GM19025 (cell line): ENCODE results near the gene DNAJC3.
"Not testable (repeated sequence)": the region's sequence is repeated elsewhere in the genome, so short reads cannot be mapped to it uniquely, and the experiment has no call there.

Experiments
- ATAC-seq: cut with Tn5 transposase; IDR thresholded peaks from one replicate; pipeline ENCODE4 v1.9.1; 2021; ENCODE audit warnings: mild to moderate bottlenecking, low read depth, moderate library complexity; ENCODE audit not compliant: unreplicated experiment

Gene DNAJC3

DNA sequence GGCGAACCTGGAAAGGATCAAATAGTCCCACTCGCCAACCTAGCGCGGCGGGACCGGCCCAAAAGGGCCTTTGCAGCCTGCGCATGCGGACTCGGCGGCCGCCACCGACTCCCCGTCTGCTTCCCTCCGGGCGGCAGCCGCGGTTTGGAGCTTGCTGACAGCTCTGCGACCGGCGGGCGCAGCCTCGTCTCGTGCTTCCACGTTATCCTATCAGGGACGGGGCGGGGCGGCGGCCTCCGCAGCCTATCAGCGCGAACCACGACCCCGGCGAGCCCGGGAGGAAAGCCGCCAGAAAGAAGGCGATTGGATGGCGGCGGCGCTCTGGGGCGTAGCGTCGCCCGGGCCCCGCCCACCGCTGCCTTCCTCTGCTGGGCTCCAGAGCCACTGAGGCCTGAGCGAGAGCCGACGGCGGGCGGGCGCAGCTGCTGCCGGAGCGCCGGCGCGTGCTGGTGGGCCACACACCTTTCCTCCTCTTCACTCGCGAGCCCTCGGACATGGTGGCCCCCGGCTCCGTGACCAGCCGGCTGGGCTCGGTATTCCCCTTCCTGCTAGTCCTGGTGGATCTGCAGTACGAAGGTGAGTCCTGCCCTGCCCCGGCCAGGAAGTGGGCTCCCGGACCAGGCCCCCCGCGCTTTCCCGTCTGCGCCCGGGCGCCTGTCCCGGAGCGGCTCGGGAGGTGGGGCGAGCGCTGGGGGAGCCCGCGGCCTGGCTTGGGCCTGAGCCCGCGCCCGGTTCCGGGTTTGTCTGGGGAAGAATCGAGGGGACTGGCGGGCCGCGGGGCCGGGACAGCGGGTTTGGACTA is at the start of gene DNAJC3:
Gene DNAJC3 (plus strand): TSS at position 378 of the 802 bp plus-strand sequence. CDS start 117 bp downstream, at position 495.
- ATAC-seq = peak; percentile 95

GRCh38 chr13:95627590-95627989 is 49.3 kb upstream of the DNAJC3 start:
- ATAC-seq = no peak

GRCh38 chr13:95628488-95628887 is 48.5 kb upstream of the DNAJC3 start:
- ATAC-seq = no peak

DNA sequence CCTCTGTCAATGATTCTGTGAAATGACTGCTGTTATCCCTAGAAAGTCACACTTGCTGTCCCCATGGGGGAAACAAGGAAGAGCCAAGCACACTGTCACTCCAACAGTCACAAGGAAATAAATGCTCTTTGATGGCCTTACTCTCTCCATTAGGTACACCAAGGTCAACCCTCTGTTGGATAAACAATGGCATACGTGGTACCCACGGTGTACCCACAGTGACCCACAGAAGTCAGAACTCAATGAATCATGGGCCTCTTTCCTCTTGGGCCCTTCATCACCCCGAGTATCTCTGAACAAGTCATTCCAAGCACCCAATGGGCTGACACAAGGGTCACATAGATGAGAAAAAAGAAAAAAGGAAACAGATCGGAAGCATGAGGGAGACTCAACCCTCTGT is 47.9 kb upstream of the DNAJC3 start:
- ATAC-seq = no peak

DNA sequence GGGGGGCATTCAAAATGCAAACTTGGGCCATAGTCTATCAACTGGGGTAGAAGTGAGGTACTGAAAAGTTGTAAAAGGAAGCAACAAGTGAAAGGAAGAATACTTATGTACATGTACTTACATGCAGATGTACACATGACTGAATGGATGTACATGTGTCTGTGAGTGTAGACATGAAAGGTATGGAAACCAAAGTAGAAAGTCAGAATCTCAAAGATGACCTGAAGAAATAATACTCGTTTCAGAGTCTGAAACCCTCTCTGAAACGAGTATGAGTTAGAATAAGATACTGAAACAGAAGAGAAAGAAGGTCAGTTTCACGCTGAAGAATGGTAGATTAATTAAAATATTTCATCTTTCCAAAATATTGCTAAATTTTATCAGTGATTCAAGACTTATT is 46.3 kb upstream of the DNAJC3 start:
- ATAC-seq = no peak

GRCh38 chr13:95636853-95637252 is 40.1 kb upstream of the DNAJC3 start:
- no peak for ATAC-seq

DNA sequence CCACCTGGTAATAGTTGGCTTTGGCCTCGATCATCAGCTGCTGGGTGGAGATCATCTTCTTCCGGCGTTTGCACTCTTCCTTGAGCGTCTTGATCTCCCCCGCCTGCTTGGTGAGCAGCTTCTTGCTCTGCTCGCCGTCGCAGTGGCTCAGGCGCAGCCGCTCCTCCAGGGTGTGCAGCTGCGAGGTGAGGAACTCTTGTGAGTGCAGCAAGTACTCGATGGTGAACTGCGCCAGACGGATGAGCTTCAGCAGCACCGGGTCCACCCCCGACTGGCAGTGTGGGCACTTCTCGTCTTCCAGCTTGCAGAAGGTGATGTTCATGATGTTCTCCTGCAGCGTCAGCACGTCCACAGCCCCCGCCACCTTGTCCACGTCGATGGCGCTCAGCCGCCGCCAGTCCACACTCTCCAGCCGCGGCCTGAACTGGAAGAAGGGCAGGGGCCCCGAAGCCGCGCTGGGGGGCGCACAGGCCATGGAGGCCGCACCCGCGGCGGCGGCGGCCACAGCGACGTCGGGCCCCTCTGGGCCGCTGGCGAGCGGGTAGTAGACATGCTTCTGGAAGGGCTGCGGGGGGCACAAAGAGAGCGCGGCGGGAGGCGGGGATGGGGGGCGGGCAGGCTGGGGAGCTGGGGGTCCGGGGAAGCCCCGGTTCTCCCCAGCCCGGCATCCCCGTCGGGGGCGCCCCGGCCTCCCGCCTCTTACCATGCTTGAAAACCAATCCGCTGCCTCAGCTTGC is 35.5 kb upstream of the DNAJC3 start:
- no peak for ATAC-seq

- no peak for ATAC-seq
These were observed 34.8 kb upstream of the DNAJC3 start for GRCh38 chr13:95642028-95642621.

GRCh38 chr13:95642999-95643398 is 33.9 kb upstream of the DNAJC3 start:
- no peak for ATAC-seq

DNA sequence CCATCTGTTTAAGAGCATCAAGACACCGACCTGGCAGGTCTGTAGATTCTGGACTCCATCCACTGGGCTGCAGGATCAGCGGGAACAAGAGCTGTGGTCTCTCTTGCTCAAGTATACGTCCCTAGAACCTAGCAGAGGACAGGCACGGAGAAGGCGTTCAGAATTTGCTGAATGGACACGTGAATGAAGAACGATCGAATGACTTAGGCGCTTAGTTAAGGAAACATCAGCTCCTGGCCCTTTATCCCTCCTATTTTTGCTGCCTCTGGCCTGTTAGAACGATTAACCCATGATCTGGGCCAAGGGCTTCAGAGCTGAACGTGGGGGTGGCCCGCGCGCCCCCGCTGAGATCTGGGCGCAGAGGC is 33.4 kb upstream of the DNAJC3 start:
- no peak for ATAC-seq

DNA sequence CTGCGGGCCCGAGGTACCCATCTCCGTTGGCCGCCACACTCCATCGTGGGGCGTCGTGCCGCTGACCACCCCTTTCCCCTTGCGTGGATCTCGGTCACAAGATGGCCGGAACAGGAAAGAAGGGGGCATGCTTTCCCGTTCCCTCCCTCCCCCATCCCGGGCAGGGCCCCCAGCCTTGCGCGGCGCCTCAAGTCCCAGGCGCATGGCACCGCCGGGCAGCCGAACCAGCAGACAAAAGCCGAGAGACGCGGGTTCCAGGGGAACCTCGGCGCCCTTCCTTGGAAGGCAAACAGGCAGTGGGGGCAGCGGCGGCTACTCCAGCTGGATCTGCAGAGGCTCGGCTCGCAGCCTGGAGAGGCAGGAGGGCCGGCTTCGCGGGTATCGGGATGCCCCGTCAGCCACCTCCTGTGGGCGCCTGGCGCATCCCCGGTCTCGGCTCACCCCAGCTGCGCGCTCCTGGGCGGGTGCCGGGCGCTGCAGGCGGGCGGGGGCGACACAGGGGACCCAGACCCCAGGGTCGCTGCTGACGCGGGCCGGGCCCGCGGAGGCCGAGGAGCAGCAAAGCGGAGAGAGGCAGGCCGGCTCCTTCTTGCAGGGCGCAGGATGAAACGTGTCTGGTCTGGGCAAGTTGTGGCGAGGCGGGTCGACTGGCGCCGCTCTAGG is 32.9 kb upstream of the DNAJC3 start:
- peak; percentile 27 for ATAC-seq

GRCh38 chr13:95644601-95645052 is 32.3 kb upstream of the DNAJC3 start, which contains the start of gene DZIP1:
Gene DZIP1, minus strand, starts transcription at chr13:95644706. Its CDS starts 2,677 bp downstream, at chr13:95642029.
- peak; percentile 67 for ATAC-seq

DNA sequence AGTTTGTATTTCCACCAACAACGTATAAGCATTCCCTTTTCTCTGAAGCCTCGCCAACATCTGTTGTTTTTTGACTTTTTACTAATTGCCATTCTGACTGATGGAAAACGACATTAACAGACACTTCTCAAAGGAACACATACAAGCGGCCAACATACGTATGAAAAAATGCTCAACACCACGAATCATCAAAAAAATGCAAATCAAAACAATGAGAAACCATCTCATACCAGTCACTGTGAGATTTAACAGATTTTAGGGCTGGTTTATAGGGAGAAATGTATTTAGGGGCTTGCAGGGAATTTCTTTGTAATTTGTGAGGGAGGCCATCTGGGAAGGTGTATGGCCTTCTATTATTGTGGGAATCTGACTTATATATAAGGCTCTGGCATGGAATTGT is 29.6 kb upstream of the DNAJC3 start:
- ATAC-seq = no peak

DNA sequence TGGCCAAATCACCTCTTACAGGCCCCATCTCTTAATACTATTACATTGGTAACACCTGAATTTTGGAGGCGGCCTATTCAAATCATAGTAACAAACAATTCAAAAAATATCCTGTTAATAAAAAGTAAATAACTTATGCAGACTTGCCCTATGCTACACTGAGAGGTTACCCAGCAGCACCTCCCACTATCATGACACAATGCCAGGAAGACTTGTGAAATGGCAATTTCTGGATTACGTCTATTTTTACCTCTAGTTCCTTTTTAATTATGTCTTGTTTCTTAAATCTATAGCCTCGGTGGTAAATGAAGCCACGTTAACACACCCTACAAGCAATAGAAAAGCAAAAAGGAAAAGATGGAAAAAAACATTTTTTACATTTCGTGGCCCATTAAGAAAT is 26.2 kb upstream of the DNAJC3 start:
- ATAC-seq = no peak

DNA sequence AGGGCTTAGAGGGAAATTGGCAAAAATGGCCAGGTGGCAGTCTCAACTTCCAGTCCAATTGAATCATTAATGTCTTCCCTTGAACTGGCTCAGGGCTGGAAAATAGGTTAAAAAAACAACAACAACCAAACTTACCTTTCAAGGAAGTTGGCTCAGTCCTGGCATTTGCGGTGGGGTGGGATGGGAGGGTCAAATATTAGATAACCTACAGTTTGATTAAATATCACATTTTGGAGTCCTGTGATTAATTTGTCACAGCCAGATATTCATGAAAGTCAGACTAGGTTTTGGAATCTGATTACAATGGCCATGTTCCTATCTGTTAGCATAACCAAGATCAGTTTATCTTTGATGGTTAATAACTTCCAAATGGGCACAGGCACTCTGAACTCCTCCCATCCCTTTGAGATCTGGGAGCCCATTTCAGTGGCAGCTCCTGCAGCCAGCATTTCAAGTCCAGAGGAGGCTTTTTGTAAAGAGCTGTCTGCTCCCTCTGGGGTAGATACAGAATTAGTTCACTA is 24.6 kb upstream of the DNAJC3 start:
- ATAC-seq = no peak

- ATAC-seq = no peak
These were observed 24.1 kb upstream of the DNAJC3 start for GRCh38 chr13:95652821-95653220.

DNA sequence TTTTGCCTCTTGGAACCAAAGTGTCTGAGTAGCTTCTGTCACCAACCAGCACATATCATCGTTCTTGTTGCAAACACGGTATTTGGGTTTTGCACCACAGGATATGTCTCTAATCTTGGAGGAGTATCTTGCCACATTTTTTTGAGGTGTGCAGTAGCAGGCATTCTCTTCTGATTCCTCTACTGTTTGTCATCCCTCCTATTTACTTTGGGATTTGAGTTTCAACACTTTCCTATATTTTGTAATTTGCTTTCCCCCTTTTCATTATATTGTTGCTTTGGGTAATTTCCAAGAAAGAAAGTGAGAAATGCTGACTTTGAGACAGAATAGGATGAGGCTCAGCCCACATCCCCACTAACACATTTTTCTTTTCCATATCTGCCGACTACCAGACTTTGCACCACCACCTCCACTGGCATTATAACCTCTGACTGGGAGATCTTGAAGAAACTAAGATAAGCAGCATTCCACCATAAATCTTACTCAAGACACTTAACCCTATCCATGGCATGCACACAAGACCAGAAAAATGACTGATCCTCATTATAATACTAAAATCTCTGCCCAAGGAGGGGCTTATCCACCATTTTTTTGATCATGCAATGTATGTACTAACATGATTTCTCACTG is 20.4 kb upstream of the DNAJC3 start:
- ATAC-seq = no peak

GRCh38 chr13:95659500-95659899 is 17.4 kb upstream of the DNAJC3 start:
- ATAC-seq = no peak

GRCh38 chr13:95660981-95661581 is 15.9 kb upstream of the DNAJC3 start:
- no peak for ATAC-seq

- not testable (repeated sequence) for ATAC-seq
These were observed 9.7 kb upstream of the DNAJC3 start for GRCh38 chr13:95667235-95667634.
